GM18505 (cell line): Measurements from ENCODE around the gene SUB1.
"Not testable (repeated sequence)": the region's sequence is repeated elsewhere in the genome, so short reads cannot be mapped to it uniquely, and the experiment has no call there.

ENCODE experiments used
- ATAC-seq: cut with Tn5 transposase; IDR thresholded peaks from one replicate; pipeline ENCODE4 v1.9.1; 2021; ENCODE audit not compliant: unreplicated experiment
- POLR2A ChIP-seq: IDR thresholded peaks from 4 replicates; pipeline ENCODE4 v1.6.1; 2011; ENCODE audit warnings: borderline replicate concordance; ENCODE audit not compliant: insufficient read depth, insufficient read length; ENCODE audit errors: extremely low read depth

Gene SUB1

GRCh38 chr5:32552936-32553335, 32.4 kb upstream of the SUB1 start:
- TF ChIP-seq POLR2A: no peak
- no peak for ATAC-seq

GRCh38 chr5:32554181-32554780, 31.1 kb upstream of the SUB1 start:
- ATAC-seq: not testable (repeated sequence)

DNA sequence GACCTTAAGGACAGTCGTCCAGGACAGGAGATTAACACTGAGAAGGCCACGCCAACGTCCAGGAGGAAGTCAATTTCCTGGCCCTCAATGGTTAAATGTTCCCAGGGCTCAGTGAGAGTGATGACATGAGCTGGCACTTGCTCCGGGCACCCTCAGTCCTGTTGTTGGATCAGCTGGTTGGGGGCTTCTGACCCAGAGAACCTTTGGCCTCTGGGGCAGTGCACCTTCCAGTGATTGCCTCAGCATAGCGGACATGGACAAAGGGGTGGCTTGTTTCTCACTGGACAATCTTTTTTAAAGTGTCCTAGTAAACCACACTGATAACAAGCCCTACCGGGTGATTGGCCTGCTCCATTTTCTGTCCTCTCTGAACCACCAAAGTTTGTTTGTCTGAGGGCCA, 28.8 kb upstream of the SUB1 start:
- ATAC-seq: not testable (repeated sequence)

GRCh38 chr5:32559411-32559810, 25.9 kb upstream of the SUB1 start:
- no peak for ATAC-seq
- TF ChIP-seq POLR2A: no peak

- TF ChIP-seq POLR2A: no peak
- ATAC-seq: no peak
Measured at GRCh38 chr5:32559921-32560320, 25.4 kb upstream of the SUB1 start.

GRCh38 chr5:32562056-32562455, 23.3 kb upstream of the SUB1 start:
- TF ChIP-seq POLR2A: no peak
- ATAC-seq: no peak

GRCh38 chr5:32562843-32563242, 22.5 kb upstream of the SUB1 start:
- TF ChIP-seq POLR2A: no peak
- ATAC-seq: no peak

- ATAC-seq: no peak
- TF ChIP-seq POLR2A: no peak
Measured at GRCh38 chr5:32563614-32564013, 21.7 kb upstream of the SUB1 start.

GRCh38 chr5:32565145-32565544, 20.2 kb upstream of the SUB1 start:
- peak; percentile 64 for ATAC-seq
- no peak for TF ChIP-seq POLR2A

GRCh38 chr5:32566319-32567111, 18.8 kb upstream of the SUB1 start:
- no peak for TF ChIP-seq POLR2A
- no peak for ATAC-seq

- TF ChIP-seq POLR2A: no peak
- no peak for ATAC-seq
Measured at GRCh38 chr5:32571128-32571527, 14.2 kb upstream of the SUB1 start.

GRCh38 chr5:32572778-32573480, 12.4 kb upstream of the SUB1 start:
- peak; percentile 16 for TF ChIP-seq POLR2A
- peak; percentile 92 for ATAC-seq

DNA sequence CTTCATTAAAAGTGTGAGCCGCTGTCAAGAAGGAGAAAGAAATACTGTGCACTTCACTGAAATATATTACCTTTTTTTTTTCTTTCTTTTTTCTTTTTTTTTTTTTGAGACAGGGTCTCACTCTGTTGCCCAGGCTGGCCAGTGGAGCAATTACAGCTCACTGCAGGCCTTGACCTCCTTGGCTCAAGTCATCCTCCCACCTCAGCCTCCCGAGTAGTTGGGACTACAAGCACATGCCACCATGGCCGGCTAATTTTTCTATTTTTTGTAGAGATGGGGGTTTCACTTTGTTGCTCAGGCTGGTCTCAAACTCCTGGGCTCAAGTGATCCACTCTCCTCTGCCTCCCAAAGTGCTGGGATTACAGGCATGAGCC, 11.9 kb upstream of the SUB1 start:
- peak; percentile 0 for ATAC-seq

DNA sequence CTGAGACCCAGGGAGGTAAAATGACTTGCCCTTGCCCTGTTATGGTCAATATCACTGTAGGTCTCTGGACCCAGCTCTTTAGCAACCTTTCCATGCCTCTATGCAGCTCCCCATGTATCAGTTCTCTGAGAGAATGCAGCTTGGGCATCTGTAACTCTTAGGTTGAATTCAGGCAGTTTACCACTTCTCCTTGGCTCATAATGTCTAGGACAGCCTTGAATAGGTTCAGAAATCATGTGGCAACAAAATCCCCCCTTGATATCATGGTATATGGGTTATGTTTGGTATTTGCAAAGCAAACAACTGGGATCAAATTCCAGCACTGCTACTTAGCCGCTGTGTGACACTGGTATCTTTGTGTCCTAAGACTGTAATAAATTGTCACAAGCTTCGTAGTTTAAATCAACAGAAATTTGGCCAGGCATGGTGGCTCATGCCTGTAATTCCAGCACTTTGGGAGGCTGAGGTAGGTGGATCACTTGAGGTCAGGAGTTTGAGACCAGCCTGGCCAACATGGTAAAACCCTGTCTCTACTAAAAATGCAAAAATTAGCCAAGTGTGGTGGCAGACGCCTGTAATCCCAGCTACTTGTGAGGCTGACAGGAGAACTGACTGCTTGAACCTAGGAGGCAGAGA, 10.7 kb upstream of the SUB1 start:
- no peak for TF ChIP-seq POLR2A
- ATAC-seq: no peak
